GM23338 (cell line): ENCODE data around the gene TPT1. TPM values are rescaled to one million over a fixed set of nuclear protein-coding genes. Genes with fewer than 3 reads are reported as not detected.

ENCODE experiments used
- ATAC-seq: fragments of 200-7000 bp; cut with Tn5 transposase; 3 replicates; pipeline ENCODE4 v1.9.1; 2020
- DNase-seq: peaks from one replicate; pipeline ENCODE4 v3.0.0-alpha.2; 2015; ENCODE audit warnings: low spot score
- H2AFZ ChIP-seq: fragments of 200-600 bp; sonication (generic); 2 replicates; pipeline ENCODE4 v1.8.0; 2016; ENCODE audit warnings: antibody characterized with exemption, mild to moderate bottlenecking, moderate library complexity
- H3F3A ChIP-seq: fragments of 200-600 bp; sonication (generic); replicated peaks from 2 replicates; pipeline ENCODE4 v1.8.0; 2017; ENCODE audit warnings: antibody characterized with exemption, mixed run types, low read depth
- H3K27ac ChIP-seq: fragments of 200-600 bp; sonication (generic); 2 replicates; pipeline ENCODE4 v1.6.1; 2016; ENCODE audit warnings: low read depth
- H3K27me3 ChIP-seq: fragments of 200-600 bp; sonication (generic); 2 replicates; pipeline ENCODE4 v1.8.0; 2016; ENCODE audit warnings: mild to moderate bottlenecking, mixed run types, moderate library complexity; ENCODE audit not compliant: insufficient read depth
- H3K36me3 ChIP-seq: fragments of 200-600 bp; sonication (generic); 2 replicates; pipeline ENCODE4 v1.8.0; 2016; ENCODE audit warnings: mild to moderate bottlenecking; ENCODE audit not compliant: insufficient read depth
- H3K4me1 ChIP-seq: fragments of 200-600 bp; sonication (generic); 2 replicates; pipeline ENCODE4 v1.8.0; 2016; ENCODE audit warnings: mild to moderate bottlenecking, moderate library complexity; ENCODE audit not compliant: insufficient read depth
- H3K4me2 ChIP-seq: fragments of 200-600 bp; sonication (generic); 2 replicates; pipeline ENCODE4 v1.7.1; 2017; ENCODE audit warnings: mixed run types
- H3K4me3 ChIP-seq: fragments of 200-600 bp; sonication (generic); 2 replicates; pipeline ENCODE4 v1.6.1; 2016; ENCODE audit warnings: mixed run types
- H3K79me2 ChIP-seq: fragments of 200-600 bp; sonication (generic); replicated peaks from 2 replicates; pipeline ENCODE4 v1.8.0; 2017; ENCODE audit warnings: mild to moderate bottlenecking; ENCODE audit not compliant: insufficient read depth
- H3K9me2 ChIP-seq: fragments of 200-600 bp; sonication (generic); 2 replicates; pipeline ENCODE4 v1.8.0; 2017; ENCODE audit not compliant: insufficient read depth
- H4K20me1 ChIP-seq: fragments of 200-600 bp; sonication (generic); replicated peaks from 2 replicates; pipeline ENCODE4 v1.8.0; 2017; ENCODE audit warnings: mild to moderate bottlenecking; ENCODE audit not compliant: insufficient read depth
- H3K27ac Mint-ChIP-seq: 2 replicates; pipeline ENCODE4 v1.8.0; 2020; ENCODE audit warnings: inconsistent platforms, mild to moderate bottlenecking, moderate library complexity, mixed read lengths
- H3K27me3 Mint-ChIP-seq: 3 replicates; pipeline ENCODE4 v1.8.0; 2022; ENCODE audit warnings: low read depth, mild to moderate bottlenecking, moderate library complexity, mixed read lengths, inconsistent platforms; ENCODE audit not compliant: insufficient read depth, poor library complexity
- H3K36me3 Mint-ChIP-seq: 3 replicates; pipeline ENCODE4 v1.8.0; 2021; ENCODE audit warnings: low read depth, mild to moderate bottlenecking, inconsistent platforms, moderate library complexity, mixed read lengths
- H3K4me1 Mint-ChIP-seq: 3 replicates; pipeline ENCODE4 v1.8.0; 2020; ENCODE audit warnings: mild to moderate bottlenecking, inconsistent platforms, mixed read lengths
- H3K4me3 Mint-ChIP-seq: 3 replicates; pipeline ENCODE4 v1.8.0; 2021; ENCODE audit warnings: moderate library complexity, mild to moderate bottlenecking, inconsistent platforms, mixed read lengths
- H3K9me3 Mint-ChIP-seq: 3 replicates; pipeline ENCODE4 v1.8.0; 2020; ENCODE audit warnings: moderate library complexity, mild to moderate bottlenecking, inconsistent platforms, mixed read lengths
- CREB1 ChIP-seq: fragments of 250-450 bp; sonication (Bioruptor Pico); IDR thresholded peaks from 2 replicates; pipeline ENCODE4 v1.5.0; 2020; ENCODE audit warnings: low read depth, mild to moderate bottlenecking, moderate library complexity
- CTCF ChIP-seq, 2 experiments: fragments of 200-600 bp in 1 of 2; sonication (generic) in 1 of 2; conservative IDR thresholded peaks; 2 replicates each; pipeline versions ENCODE4 v1.5.1 to v1.6.1; 2016 to 2017; ENCODE audit warnings: antibody characterized with exemption in 2 of 2, low read depth in 2 of 2, mild to moderate bottlenecking in 2 of 2, moderate library complexity in 1 of 2
- EZH2phosphoT487 ChIP-seq: fragments of 200-600 bp; sonication (generic); IDR thresholded peaks from one replicate; pipeline ENCODE4 v1.8.1; 2018; ENCODE audit warnings: antibody characterized with exemption; ENCODE audit not compliant: unreplicated experiment
- JUNB ChIP-seq: IDR thresholded peaks from one replicate; pipeline ENCODE4 v1.6.1; 2016; ENCODE audit warnings: antibody characterized with exemption; ENCODE audit not compliant: unreplicated experiment
- REST ChIP-seq: IDR thresholded peaks from one replicate; pipeline ENCODE4 v1.6.1; 2018; ENCODE audit warnings: antibody characterized with exemption; ENCODE audit not compliant: unreplicated experiment
- STAT1 ChIP-seq: IDR thresholded peaks from one replicate; pipeline ENCODE4 v1.6.1; 2016; ENCODE audit warnings: antibody characterized with exemption; ENCODE audit not compliant: unreplicated experiment
- ZNF114 ChIP-seq: fragments of 250-450 bp; sonication (Bioruptor Pico); IDR thresholded peaks from 2 replicates; pipeline ENCODE4 v1.5.0; 2020; ENCODE audit warnings: mild to moderate bottlenecking, moderate library complexity
- ZNF462 ChIP-seq: fragments of 250-450 bp; sonication (Bioruptor Pico); IDR thresholded peaks from 2 replicates; pipeline ENCODE4 v1.5.0; 2020; ENCODE audit warnings: mild to moderate bottlenecking, moderate library complexity
- polyA plus RNA-seq: library from polyadenylated mRNA; unstranded; fragments of >200 nt; fragmentation: Nextera tagmentation; extraction: Ambion mirVana; gene quantifications from 2 replicates; pipeline ENCODE4 v1.2.1, GENCODE V29; 2016
- total RNA-seq: library from RNA; depleted of rRNA; stranded (reverse); fragments of >200 nt; shearing (Covaris generic); gene quantifications from 2 replicates; pipeline ENCODE4 v1.2.3, GENCODE V29; 2014

Gene TPT1
- total and polyA plus RNA-seq, 2 experiments from 2014 or later = 1,385 to 2,519 TPM

DNA sequence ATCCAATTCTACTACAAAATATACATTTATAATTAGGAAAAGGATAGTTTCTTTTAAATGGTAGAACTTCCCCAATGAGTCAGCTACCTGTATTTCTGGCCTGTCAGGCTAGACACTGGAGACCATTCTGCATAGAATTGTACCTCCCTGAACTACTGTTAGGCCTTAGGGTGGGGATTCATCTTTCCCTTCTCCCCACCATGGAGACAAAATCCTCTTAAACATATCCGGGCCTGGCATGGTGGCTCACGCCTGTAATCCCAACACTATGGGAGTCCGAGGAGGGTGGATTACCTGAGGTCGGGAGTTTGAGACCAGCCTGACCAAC is 24.5 kb upstream of the TPT1 start:
- Histone ChIP-seq H4K20me1 (no peaks in the 10 kb centered on the region), H2AFZ (no peak overlapping the region), H3K4me2 (no peak overlapping the region), H3K79me2 (no peaks in the 10 kb centered on the region), H3K9me2 (no peaks in the 10 kb centered on the region), H3K27ac (0 out of 2 replicates have a peak overlapping the region, but pooled peaks have one; percentile 55), H3K4me3 (no peak overlapping the region), H3F3A (peaks cover 6% of the 10 kb centered on the region; the same call in 1 of the 2 replicates), H3K27me3 (no peaks in the 10 kb centered on the region), H3K4me1 (peaks cover 7% of the 10 kb centered on the region), H3K36me3 (no peaks in the 10 kb centered on the region)
- Mint-ChIP-seq H3K4me1 (peaks cover 28% of the 10 kb centered on the region), H3K27me3 (peaks cover 6% of the 10 kb centered on the region), H3K9me3 (peaks cover 4% of the 10 kb centered on the region; the same call in 2 of the 3 replicates), H3K27ac (no peak overlapping the region), H3K36me3 (peaks cover 19% of the 10 kb centered on the region; the same call in 2 of the 3 replicates), H3K4me3 (no peak overlapping the region)
- ATAC-seq (no peak), DNase-seq (no peak)
- TF ChIP-seq JUNB = no peak
- no peak for TF ChIP-seq STAT1
- no peak for TF ChIP-seq CREB1 (CRISPR knock-in tag)
- no peak for TF ChIP-seq EZH2phosphoT487
- no peak for TF ChIP-seq ZNF114 (CRISPR knock-in tag)

DNA sequence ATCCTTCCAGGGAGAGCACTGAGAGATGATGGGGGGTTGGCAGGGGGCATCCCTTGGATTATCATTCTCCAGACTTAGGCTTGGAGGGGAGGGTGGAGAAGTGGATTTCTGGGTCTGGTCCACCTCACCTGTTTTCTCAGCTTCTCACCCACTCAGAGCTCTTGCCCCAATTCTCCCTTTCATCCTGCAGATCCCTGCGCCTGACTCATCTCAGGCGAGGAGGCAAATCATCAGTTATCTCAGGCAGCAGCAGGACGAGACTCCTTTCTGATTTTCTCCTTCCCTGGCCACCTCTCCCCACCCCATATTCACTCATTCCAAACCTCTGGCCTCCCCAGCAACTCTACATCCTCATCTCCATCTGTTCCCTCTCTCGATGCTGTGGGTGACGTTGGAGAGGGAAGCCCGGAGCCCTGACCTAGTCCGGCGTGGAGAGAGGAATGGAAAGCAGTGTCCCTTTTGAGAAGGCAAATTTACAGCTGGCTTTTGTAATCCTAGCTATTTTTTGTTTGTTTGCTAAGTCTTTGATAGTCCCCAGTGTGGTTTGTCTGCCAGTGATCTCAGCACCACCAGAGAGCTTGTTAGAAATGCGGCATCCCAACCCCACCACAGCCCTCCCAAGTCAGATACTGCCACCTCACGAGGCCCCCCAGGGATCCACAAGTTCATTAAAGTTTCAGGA is 24.0 kb upstream of the TPT1 start:
- H3K36me3 ChIP-seq = no peaks in the 10 kb centered on the region
- peaks cover 28% of the 10 kb centered on the region for H3K4me1 Mint-ChIP-seq
- H3K4me1 ChIP-seq = peaks cover 7% of the 10 kb centered on the region; the same call in 1 of the 2 replicates
- no peaks in the 10 kb centered on the region for H4K20me1 ChIP-seq
- H2AFZ ChIP-seq = no peak overlapping the region
- H3K27me3 Mint-ChIP-seq = peaks cover 6% of the 10 kb centered on the region
- no peak overlapping the region for H3K4me2 ChIP-seq
- ATAC-seq (no peak), DNase-seq (no peak)
- H3F3A ChIP-seq = peaks cover 6% of the 10 kb centered on the region; the same call in 1 of the 2 replicates
- H3K9me3 Mint-ChIP-seq = peaks cover 4% of the 10 kb centered on the region; the same call in 2 of the 3 replicates
- peaks cover 24% of the 10 kb centered on the region; the same call in 2 of the 3 replicates for H3K36me3 Mint-ChIP-seq
- no peaks in the 10 kb centered on the region for H3K9me2 ChIP-seq
- no peaks in the 10 kb centered on the region for H3K27me3 ChIP-seq
- 0 out of 2 replicates have a peak overlapping the region, but pooled peaks have one; percentile 55 for H3K27ac ChIP-seq
- H3K4me3 ChIP-seq = no peak overlapping the region
- no peaks in the 10 kb centered on the region for H3K79me2 ChIP-seq
- no peak overlapping the region for H3K27ac Mint-ChIP-seq
- H3K4me3 Mint-ChIP-seq = no peak overlapping the region
- TF ChIP-seq JUNB (no peak), ZNF462 (no peak), REST (no peak), CTCF (conservative IDR thresholded peaks at IDR 0.05; ENCODE audit: low read depth in 2 of 2) (no peak), STAT1 (no peak), EZH2phosphoT487 (no peak), ZNF114 (CRISPR knock-in tag) (no peak)
